CD4-positive, alpha-beta T cell (primary cell): ENCODE data around the gene RASAL2. TPM values are rescaled to one million over a fixed set of nuclear protein-coding genes. Genes with fewer than 3 reads are reported as not detected.

Source experiments
- ATAC-seq: fragments of 200-7000 bp; cut with Tn5 transposase; one replicate; pipeline ENCODE4 v1.10.0; 2022; ENCODE audit warnings: mild to moderate bottlenecking; ENCODE audit not compliant: poor library complexity
- CTCF ChIA-PET: fragments of 350-600 bp; sonication (Branson Sonifier 250); formaldehyde crosslinking; loops from one replicate; lab custom pipeline; 2021; ENCODE audit warnings: antibody characterized with exemption, inconsistent platforms; lab: Charles Lee
- POLR2A ChIA-PET: fragments of 350-600 bp; sonication (Branson Sonifier 250); formaldehyde crosslinking; loops from one replicate; lab custom pipeline; 2021; ENCODE audit warnings: antibody characterized with exemption, inconsistent platforms; lab: Charles Lee
- DNase-seq, 14 experiments: peaks; one replicate each; pipeline ENCODE4 v3.0.0-alpha.2; 2013 to 2020; ENCODE audit warnings: mixed read lengths in 2 of 14
- H3K27ac ChIP-seq, 2 donors: one replicate each; pipeline versions ENCODE4 v1.5.1 to v1.7.0; 2013; ENCODE audit warnings: low read length in 2 of 2, low read depth in 1 of 2, mild to moderate bottlenecking in 1 of 2
- H3K27me3 ChIP-seq, 2 experiments: 1 replicate in 1 of 2; 2 replicates in 1 of 2; pipeline versions ENCODE4 v1.6.1 to v1.7.0; 2013; ENCODE audit warnings: low read length in 2 of 2, control low read depth in 1 of 2, mild to moderate bottlenecking in 1 of 2, moderate library complexity in 1 of 2; ENCODE audit not compliant: insufficient read depth in 2 of 2, control insufficient read depth in 1 of 2
- H3K36me3 ChIP-seq: one replicate; pipeline ENCODE4 v1.6.1; 2013; ENCODE audit warnings: low read length, control low read depth; ENCODE audit not compliant: insufficient read depth
- H3K4me1 ChIP-seq: one replicate; pipeline ENCODE4 v1.6.1; 2013; ENCODE audit warnings: low read length, control low read depth; ENCODE audit not compliant: insufficient read depth
- H3K4me3 ChIP-seq: one replicate; pipeline ENCODE4 v1.5.1; 2013; ENCODE audit warnings: mild to moderate bottlenecking, low read length, moderate library complexity
- H3K9me3 ChIP-seq, 2 experiments: 1 replicate in 1 of 2; 2 replicates in 1 of 2; pipeline versions ENCODE4 v1.6.1 to v1.7.0; 2013; ENCODE audit warnings: low read length in 2 of 2, mild to moderate bottlenecking in 2 of 2, control low read depth in 1 of 2, moderate library complexity in 1 of 2; ENCODE audit not compliant: control insufficient read depth in 1 of 2, insufficient read depth in 1 of 2
- H3K27ac Mint-ChIP-seq: one replicate; pipeline ENCODE4 v1.8.0; 2020; ENCODE audit warnings: mixed read lengths
- H3K27me3 Mint-ChIP-seq: one replicate; pipeline ENCODE4 v1.8.0; 2021; ENCODE audit warnings: mixed read lengths
- H3K36me3 Mint-ChIP-seq: one replicate; pipeline ENCODE4 v1.8.0; 2021; ENCODE audit warnings: low read depth, mixed read lengths
- H3K4me1 Mint-ChIP-seq: one replicate; pipeline ENCODE4 v1.8.0; 2021; ENCODE audit warnings: low read depth, mixed read lengths
- H3K4me3 Mint-ChIP-seq: one replicate; pipeline ENCODE4 v1.8.0; 2020; ENCODE audit warnings: mild to moderate bottlenecking, mixed read lengths
- H3K9me3 Mint-ChIP-seq: one replicate; pipeline ENCODE4 v1.8.0; 2020; ENCODE audit warnings: mixed read lengths
- CTCF ChIP-seq: fragments of 200-600 bp; IDR thresholded peaks from one replicate; pipeline ENCODE4 v1.8.0; 2022; ENCODE audit warnings: antibody characterized with exemption, mild to moderate bottlenecking
- intact Hi-C, 2 experiments: fragments of 100-400 bp; cut with DNase I in 1 of 2; cut with micrococcal nuclease in 1 of 2; formaldehyde crosslinking; loops; one replicate each; pipeline versions ENCODE4 v1.15.1 to v1.9.0; 2023 to 2025; cut with DNase I, micrococcal nuclease
- total RNA-seq, 174 experiments: library from RNA in 2 of 174; stranded (reverse) in 2 of 174; gene quantifications; one replicate each; pipeline ENCODE4 v1.2.3 and lab custom pipeline; 2021 to 2026

RASAL2 gene
- total RNA-seq, 2 experiments from 2014 or later = 0.03 TPM; not detected in 1

GRCh38 chr1:178528953-178529335 is 435.0 kb downstream of the RASAL2 start:
- Mint-ChIP-seq H3K4me1 (peaks cover 5% of the 10 kb centered on the region), H3K36me3 (no peaks in the 10 kb centered on the region), H3K4me3 (no peak overlapping the region), H3K27me3 (peaks cover 5% of the 10 kb centered on the region), H3K27ac (no peak overlapping the region), H3K9me3 (no peaks in the 10 kb centered on the region)
- ChIA-PET POLR2A (no interaction called here), CTCF (no interaction called here)
- DNase-seq (no peak), ATAC-seq (no peak)
- no peaks in the 10 kb centered on the region for H3K36me3 ChIP-seq
- intact Hi-C loops = no loop called here
- no peak overlapping the region for H3K4me3 ChIP-seq
- TF ChIP-seq CTCF = no peak
- peaks cover 7% of the 10 kb centered on the region for H3K4me1 ChIP-seq
- H3K27me3 ChIP-seq = no peaks in the 10 kb centered on the region
- no peak overlapping the region for H3K27ac ChIP-seq
- no peaks in the 10 kb centered on the region for H3K9me3 ChIP-seq

GRCh38 chr1:178529364-178530036 is 435.6 kb downstream of the RASAL2 start:
- Histone ChIP-seq H3K27me3 (no peaks in the 10 kb centered on the region), H3K4me3 (no peak overlapping the region), H3K36me3 (no peaks in the 10 kb centered on the region), H3K27ac (no peak overlapping the region), H3K9me3 (no peaks in the 10 kb centered on the region), H3K4me1 (peaks cover 7% of the 10 kb centered on the region)
- Mint-ChIP-seq H3K27ac (no peak overlapping the region), H3K4me3 (no peak overlapping the region), H3K4me1 (peaks cover 5% of the 10 kb centered on the region), H3K36me3 (no peaks in the 10 kb centered on the region), H3K27me3 (peaks cover 5% of the 10 kb centered on the region), H3K9me3 (no peaks in the 10 kb centered on the region)
- ChIA-PET CTCF (no interaction called here), POLR2A (no interaction called here)
- DNase-seq (no peak), ATAC-seq (no peak)
- no peak for TF ChIP-seq CTCF
- intact Hi-C loops = loop anchor here in 1 of 2 experiments (10.0 kb wide), 1 partner anchor 1285 kb away; no protein-coding TSS in a partner anchor

GRCh38 chr1:178530037-178530402 is 436.1 kb downstream of the RASAL2 start:
- H3K4me3 Mint-ChIP-seq = no peak overlapping the region
- CTCF ChIA-PET = no interaction called here

More at GRCh38 chr1:178530037-178530402, 436.1 kb downstream of the RASAL2 start:
- no peak for ATAC-seq
- Mint-ChIP-seq H3K27ac (no peak overlapping the region), H3K27me3 (peaks cover 5% of the 10 kb centered on the region), H3K4me1 (peaks cover 5% of the 10 kb centered on the region), H3K9me3 (no peaks in the 10 kb centered on the region), H3K36me3 (no peaks in the 10 kb centered on the region)
- H3K4me1 ChIP-seq = peaks cover 7% of the 10 kb centered on the region
- H3K36me3 ChIP-seq = no peaks in the 10 kb centered on the region
- no peak overlapping the region for H3K4me3 ChIP-seq
- H3K27ac ChIP-seq = no peak overlapping the region
- no peaks in the 10 kb centered on the region for H3K27me3 ChIP-seq
- intact Hi-C loops = loop anchor here in 1 of 2 experiments (10.0 kb wide), 1 partner anchor 1285 kb away; no protein-coding TSS in a partner anchor
- POLR2A ChIA-PET = no interaction called here
- H3K9me3 ChIP-seq = no peaks in the 10 kb centered on the region
- no peak for DNase-seq
- no peak for TF ChIP-seq CTCF
